Measurements from ENCODE around the gene SPI1.

The SPI1 gene

GRCh38 chr11:47358731-47359051 is 19.7 kb downstream of the SPI1 start:
- no peak for DNase-seq (ENCODE audit: low read depth, low spot score)

DNA sequence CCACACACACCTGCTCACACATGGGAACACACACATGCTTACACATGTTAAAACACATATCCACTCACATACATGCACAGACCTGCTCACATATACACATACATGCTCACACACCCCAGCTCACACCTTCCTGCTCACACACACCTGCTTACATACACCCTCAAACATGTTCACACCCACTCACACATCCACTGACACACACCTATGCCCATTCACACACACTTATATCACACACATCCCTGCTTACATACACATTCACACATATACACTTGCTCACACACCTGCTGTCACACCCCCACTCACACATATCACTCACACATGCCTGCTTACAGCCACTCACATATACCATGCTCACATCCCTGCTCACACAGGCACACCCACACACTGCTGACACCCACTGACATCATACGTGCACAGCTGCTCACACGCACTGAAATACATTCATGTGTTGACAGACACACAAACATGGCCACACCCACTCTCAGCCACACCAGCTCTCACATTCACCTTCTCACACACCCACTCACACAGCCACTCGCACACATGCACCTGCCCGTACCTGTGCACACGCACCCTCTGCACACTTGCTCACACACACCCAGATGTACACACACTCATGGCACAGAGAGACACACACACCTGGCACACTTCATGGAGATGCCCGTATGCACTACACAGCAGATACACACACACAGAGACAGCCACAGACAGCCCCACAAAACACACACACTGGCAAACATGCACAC is 20.2 kb downstream of the SPI1 start:
- DNase-seq (ENCODE audit: low read depth, low spot score): no peak

GRCh38 chr11:47356998-47357329 is 21.4 kb downstream of the SPI1 start:
- DNase-seq (ENCODE audit: low read depth, low spot score): no peak

DNA sequence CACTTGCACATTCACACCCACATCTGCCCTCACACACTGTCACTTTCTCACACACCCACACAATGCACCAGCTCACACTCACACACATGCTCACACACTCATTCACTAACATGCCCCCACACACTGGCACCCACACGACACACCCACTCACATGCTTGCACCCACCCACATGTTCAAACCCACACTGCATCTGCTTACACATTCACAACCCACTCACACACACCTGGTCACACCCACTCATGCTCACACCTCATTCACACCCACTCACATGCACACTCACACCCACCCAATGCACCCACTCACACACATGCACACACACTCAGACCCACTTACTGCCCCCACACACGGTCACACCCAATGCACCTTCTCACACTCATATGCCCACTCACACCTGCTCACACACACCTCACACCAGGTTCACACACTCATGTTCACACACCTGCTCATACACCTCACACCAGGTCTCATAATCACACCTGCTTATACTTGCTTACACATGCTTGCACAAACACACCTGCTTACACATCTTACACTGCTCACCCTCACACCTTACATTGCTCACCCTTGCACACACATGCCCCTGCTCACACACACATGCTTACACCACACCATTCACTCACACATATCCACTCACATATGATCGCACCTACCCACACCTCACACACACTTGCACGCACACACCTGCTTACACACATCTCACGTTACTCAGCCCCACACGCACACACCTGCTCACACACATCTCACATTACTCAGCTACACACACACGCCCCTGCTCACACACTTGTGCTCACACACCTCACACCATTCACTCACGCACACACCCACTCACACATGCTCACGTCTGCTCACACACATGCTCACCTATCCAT is 22.0 kb downstream of the SPI1 start:
- DNase-seq (ENCODE audit: low read depth, low spot score): no peak

DNA sequence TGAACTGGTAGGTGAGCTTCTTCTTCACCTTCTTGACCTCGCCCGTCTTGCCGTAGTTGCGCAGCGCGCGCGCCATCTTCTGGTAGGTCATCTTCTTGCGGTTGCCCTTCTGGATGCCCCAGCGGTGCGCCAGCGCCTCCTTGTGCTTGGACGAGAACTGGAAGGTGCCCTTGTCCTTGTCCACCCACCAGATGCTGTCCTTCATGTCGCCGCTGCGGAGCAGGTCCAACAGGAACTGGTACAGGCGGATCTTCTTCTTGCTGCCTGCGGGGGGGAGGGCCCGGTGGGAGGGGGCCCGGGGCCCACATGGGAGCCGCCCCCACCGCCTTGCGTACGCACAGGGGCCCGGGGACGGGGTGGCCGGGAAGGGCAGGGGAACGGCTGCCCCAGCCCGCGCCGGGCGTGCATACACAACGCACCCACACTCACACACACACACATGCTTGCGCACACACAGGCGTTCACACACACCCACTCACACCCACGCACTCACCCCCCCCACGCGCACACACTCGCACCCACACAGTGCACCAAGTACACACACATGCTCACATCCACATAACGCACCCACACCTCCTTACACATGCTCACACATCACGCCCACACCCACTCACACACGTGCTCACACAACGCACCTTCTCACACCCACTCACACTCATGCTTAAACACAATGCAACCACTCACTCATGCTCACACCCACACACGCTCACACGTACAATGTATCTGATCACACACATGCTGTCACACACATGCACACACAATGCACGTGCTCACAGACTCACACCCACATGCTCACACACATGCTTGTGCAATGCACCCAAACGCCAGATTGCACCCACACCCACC is 22.8 kb downstream of the SPI1 start:
- peak; percentile 84 for DNase-seq (ENCODE audit: low read depth, low spot score)

DNA sequence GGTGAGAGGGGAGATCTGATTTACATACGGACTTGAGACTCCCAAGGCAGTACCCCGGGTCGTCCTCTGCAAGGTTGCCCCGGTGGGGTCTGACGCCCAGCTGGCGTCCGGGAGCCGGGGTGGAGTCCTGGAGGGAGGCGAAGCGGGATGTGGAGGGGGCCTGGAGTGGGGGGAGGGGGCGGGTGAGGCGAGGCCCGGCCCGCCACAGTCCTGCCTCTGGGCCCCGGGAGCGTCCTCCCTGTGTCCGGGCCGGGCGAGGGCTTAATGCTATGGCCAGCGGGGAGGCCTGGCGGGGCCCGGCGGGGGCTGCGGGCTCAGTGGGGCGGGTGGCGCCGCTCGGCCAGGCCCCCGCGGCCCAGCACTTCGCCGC is 23.4 kb downstream of the SPI1 start:
- no peak for DNase-seq (ENCODE audit: low read depth, low spot score)

DNA sequence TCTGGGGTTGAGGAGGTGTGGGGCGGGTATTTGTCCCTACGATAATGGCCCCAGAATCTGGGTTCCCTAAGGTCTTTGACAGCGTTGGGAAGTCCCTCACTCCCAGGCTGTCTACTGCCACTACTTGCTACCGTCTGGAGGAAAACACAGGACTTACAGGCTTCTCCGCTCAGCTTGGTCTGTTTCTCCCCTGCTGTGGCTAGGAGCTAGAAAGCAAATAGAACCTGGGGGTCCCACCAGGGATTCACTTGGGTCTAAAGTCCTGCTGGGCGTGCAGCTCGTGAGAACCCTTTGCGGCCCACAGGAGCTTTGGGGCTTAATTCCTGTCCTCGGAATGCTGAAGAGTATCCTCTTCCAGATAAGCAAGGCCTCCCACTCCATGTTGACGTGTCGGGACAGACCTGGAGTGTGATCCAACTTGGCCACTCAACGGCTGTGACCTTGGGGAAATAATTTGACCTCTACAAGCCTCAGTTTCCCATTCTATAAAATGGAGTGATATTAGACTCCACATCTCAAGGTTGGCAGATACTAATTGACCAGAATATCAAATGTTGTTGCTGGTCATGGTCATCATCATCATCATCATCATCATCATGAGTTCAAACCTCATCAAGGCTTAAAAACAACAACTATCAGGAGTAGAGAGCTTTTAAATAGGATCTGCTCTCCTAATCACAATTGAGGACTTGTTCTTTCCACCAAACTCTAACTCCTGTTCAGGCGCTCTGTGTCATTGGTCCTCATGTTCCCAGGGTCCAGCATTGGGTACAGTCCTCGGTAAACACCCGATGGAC is 24.2 kb downstream of the SPI1 start:
- DNase-seq (ENCODE audit: low read depth, low spot score): no peak

- no peak for DNase-seq (ENCODE audit: low read depth, low spot score)
Observed at GRCh38 chr11:47352556-47352955, 25.8 kb downstream of the SPI1 start, which contains the start of gene MYBPC3. TSS of gene MYBPC3 (minus strand) at chr11:47352702. CDS start at chr11:47352647, 55 bp downstream.

GRCh38 chr11:47351156-47352126 is 26.9 kb downstream of the SPI1 start:
- DNase-seq (ENCODE audit: low read depth, low spot score): no peak

DNA sequence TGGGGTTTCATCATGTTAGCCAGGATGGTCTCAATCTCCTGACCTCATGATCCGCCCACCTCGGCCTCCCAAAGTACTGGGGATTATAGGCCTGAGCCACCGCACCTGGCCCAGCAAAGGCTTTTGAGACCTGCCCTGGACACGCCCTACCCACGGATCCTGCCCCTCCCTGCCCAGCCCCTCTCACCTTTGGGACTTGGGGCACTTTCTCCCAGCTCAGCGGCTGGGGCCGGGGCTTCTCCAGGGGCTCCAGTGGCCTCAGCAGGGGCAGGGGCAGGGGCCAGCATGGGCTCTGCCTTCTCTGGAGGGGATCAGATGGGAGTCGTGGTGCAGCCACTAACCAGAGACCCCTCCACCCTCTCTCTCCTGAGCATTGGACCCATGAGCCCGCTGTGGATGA is 28.0 kb downstream of the SPI1 start:
- no peak for DNase-seq (ENCODE audit: low read depth, low spot score)

DNA sequence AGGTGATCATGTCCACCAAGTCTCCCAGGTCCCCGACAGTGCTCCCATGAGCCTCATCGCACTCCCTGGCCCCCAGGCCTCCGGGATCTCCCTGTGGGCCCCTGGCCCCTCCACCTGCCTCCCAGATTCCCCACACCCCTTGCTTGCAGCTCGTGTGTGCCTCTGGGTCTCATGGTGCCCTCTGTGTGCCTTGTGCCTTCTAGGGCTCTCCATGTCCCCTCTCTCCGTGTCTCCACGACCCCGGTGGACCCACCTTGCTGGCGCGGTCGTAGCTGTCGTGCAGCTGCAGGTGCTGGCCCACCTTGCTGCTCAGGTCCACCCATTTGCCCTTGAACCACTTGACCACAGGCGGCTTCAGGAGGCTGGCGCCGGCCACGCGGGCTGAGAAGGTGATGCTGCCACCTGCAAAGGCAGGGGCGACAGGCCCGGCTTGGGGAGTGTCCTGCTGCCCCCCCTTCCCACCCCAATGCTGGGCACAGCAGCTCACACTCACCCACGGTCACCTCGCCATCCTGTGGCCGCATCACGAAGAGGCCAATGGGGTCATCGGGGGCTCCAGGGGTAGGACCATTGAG is 28.7 kb downstream of the SPI1 start:
- no peak for DNase-seq (ENCODE audit: low read depth, low spot score)

DNA sequence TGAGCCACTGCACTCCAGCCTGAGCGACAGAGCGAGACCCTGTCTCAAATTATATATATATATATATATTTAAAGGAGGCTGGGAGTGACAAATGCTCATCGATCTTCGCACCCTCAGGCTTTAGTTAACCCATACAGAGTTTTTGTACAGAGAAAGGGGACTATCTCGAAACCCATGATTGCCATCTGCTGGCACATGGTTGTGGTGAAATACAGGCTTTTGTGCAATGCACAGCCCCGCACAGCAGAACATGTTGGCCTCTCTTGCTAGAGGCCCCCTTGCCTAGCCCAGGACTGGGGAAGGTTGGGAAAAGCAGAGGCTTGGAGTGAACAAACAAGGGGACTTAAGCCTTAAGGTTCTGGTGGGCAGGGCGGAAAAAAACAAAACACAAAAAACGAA is 29.5 kb downstream of the SPI1 start:
- DNase-seq (ENCODE audit: low read depth, low spot score): no peak

DNA sequence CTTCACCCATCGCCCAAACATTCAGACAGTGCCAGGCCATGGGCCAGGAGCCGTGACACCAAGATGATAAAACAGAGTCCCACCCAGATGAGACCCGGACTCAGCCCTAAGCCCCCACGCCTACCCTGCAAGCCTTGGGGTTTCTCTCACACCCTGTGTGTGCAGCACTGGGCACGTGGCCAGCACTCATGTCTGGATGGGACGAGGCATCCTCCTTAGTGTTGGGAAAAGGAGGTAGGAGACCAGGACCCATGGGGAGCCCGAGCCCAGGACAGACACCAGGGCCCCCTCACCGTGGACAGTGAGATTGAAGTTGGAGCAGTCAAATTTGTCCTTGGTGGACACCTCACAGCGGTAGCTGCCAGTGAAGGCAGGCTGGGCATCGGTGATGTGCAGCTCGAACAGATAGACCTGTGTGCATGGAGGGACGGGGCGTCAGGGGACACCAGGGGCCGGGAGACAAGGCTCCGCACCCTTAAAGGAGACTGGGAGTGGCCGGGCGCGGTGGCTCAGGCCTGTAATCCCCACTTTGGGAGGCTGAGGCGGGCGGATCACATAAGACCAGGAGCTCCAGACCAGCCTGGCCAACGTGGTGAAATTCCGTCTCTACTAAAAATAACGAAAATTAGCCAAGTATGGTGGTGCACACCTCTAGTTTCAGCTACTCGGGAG is 30.1 kb downstream of the SPI1 start:
- DNase-seq (ENCODE audit: low read depth, low spot score): no peak

- no peak for DNase-seq (ENCODE audit: low read depth, low spot score)
Observed at GRCh38 chr11:47347137-47347536, 31.2 kb downstream of the SPI1 start.

DNA sequence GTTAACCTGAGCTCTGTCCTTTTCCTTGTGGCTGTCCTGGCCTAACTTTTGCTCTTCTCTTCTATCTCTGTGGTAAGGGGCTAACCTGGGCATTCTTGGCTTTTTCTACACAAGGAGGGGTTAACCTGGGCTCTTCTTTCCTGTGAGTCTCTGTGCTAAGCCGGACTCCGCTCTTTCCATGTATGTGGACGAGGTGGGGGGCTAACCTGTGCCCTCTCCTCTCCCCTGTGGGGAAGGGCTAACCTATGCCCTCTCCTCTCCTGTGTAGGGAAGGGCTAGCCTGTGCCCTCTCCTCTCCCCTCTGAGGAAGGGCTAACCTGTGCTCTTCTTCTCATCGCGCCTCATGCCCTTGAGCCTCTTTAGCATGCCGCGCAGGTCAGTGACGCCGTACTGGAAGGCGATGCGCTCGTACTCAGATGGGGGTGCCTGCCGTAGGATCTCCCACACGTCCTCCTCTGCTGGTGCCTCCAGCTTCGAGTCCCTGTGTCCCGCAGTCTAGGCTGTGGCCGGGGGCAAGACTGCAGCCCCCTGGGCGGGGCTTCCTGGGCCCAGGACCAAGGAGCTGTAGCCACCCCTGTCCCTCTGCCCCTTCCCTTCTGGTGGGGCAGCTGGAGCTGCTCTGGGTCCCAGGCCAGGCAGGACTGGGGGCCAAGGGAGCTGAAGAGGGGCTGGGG is 32.3 kb downstream of the SPI1 start:
- DNase-seq (ENCODE audit: low read depth, low spot score): no peak

DNA sequence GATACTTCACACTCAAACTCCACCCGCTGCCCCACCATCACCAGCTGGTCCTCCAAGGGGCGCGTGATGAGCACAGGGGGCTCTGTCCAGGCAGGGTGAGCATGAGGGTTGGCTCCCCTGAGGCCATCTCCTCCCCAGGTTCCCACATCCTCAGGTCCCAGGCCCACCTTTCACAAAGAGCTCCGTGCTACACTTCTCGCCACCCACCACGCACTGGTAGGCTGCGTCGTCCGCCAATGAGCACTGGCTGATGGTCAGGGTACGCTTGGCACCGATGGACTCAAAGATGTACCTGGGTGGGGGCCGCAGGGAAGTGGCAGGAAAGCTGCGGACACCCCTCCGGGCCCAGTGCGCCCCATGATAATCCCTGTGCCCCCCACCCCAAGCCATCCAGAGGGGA is 35.5 kb downstream of the SPI1 start:
- no peak for DNase-seq (ENCODE audit: low read depth, low spot score)

- no peak for DNase-seq (ENCODE audit: low read depth, low spot score)
Observed at GRCh38 chr11:47342036-47342803, 36.1 kb downstream of the SPI1 start.

Measured in smooth muscle cell of the brain vasculature (primary cell).